ENCODE results near the gene TRPV2. TPM values are rescaled to one million over a fixed set of nuclear protein-coding genes. Genes with fewer than 3 reads are reported as not detected.
"Not testable (repeated sequence)": the region's sequence is repeated elsewhere in the genome, so short reads cannot be mapped to it uniquely, and the experiment has no call there.

TRPV2 gene, protein sequence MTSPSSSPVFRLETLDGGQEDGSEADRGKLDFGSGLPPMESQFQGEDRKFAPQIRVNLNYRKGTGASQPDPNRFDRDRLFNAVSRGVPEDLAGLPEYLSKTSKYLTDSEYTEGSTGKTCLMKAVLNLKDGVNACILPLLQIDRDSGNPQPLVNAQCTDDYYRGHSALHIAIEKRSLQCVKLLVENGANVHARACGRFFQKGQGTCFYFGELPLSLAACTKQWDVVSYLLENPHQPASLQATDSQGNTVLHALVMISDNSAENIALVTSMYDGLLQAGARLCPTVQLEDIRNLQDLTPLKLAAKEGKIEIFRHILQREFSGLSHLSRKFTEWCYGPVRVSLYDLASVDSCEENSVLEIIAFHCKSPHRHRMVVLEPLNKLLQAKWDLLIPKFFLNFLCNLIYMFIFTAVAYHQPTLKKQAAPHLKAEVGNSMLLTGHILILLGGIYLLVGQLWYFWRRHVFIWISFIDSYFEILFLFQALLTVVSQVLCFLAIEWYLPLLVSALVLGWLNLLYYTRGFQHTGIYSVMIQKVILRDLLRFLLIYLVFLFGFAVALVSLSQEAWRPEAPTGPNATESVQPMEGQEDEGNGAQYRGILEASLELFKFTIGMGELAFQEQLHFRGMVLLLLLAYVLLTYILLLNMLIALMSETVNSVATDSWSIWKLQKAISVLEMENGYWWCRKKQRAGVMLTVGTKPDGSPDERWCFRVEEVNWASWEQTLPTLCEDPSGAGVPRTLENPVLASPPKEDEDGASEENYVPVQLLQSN
- total RNA-seq: 10 to 100 TPM; 35.4 to 74.9 TPM

- H3K27ac Mint-ChIP-seq: peak within 1 kb of the TSS; percentile 98
- ATAC-seq (replicated peaks): peak; percentile 22
These were observed at the start of gene TRPV2 for GRCh38 chr17:16415031-16415924. Gene TRPV2 (plus strand): TSS chr17:16415571. CDS start chr17:16417669, 2,098 bp downstream.

DNA sequence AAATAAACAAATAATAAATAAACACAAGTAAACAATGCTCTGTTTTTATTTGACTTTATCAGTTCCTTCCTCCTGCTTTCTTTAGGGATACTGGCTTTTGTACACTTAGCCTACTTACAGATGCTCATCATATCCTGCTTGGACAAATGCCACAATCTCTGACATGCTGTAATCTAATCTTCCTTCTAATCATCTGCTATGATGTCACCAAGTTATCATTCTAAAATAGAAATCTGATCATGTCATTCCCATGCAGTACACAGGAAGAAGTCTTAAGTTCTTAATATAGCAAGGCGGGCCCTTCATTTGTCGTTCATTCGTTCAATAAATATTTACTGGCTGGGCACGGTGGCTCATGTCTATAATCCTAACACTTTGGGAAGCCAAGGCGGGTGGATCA is 43.6 kb upstream of the TRPV2 start:
- H3K27ac Mint-ChIP-seq: no peak overlapping the region
- H3K9me3 Mint-ChIP-seq: no peaks in the 10 kb centered on the region
- no peaks in the 10 kb centered on the region for H3K36me3 Mint-ChIP-seq (ENCODE audit: low read depth)
- ATAC-seq (replicated peaks): no peak
- no peak overlapping the region for H3K4me3 Mint-ChIP-seq
- H3K27me3 Mint-ChIP-seq: no peaks in the 10 kb centered on the region
- H3K4me1 Mint-ChIP-seq: no peaks in the 10 kb centered on the region

More at GRCh38 chr17:16415031-16415924, at the start of gene TRPV2:
- Mint-ChIP-seq H3K36me3 (ENCODE audit: low read depth) (peaks cover 33% of the 10 kb centered on the region), H3K27me3 (no peaks in the 10 kb centered on the region), H3K9me3 (no peaks in the 10 kb centered on the region), H3K4me3 (peak within 1 kb of the TSS; percentile 98), H3K4me1 (peaks cover 25% of the 10 kb centered on the region)

DNA sequence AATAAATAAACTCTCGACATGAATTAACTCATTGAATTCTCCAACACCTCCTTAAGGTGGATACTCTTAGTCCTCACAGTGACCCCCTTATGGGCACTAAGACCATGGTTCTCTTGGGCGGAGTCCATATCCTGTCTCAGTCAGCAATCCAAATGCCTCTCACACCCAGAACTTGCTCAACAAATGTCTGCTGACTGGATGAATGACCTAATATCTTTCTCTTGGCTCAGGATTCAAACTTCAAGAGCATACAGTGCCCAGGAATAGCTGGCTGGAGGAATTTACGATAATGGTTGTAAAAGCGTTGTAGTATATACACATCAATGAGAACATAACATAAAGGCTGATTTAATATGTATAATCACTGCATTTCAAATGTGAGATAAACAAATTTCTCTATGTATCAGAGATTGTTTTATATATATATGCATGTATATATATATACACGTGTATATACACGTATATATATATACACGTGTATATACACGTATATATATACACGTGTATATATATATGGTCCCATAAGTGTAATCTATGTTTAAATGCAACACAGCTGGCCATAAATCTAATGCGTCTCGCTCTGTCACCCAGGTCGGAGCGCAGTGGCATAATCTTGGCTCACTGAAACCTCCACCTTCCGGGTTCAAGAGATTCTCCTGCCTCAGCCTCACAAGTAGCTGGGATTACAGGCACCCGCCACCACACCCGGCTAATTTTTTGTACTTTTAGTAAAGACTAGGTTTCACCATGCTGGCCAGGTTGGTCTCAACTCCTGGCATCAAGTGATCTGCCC is 41.0 kb upstream of the TRPV2 start:
- Mint-ChIP-seq H3K27me3 (no peaks in the 10 kb centered on the region), H3K27ac (no peak overlapping the region), H3K4me1 (no peaks in the 10 kb centered on the region), H3K9me3 (no peaks in the 10 kb centered on the region), H3K4me3 (no peak overlapping the region), H3K36me3 (ENCODE audit: low read depth) (no peaks in the 10 kb centered on the region)
- ATAC-seq (replicated peaks): no peak

DNA sequence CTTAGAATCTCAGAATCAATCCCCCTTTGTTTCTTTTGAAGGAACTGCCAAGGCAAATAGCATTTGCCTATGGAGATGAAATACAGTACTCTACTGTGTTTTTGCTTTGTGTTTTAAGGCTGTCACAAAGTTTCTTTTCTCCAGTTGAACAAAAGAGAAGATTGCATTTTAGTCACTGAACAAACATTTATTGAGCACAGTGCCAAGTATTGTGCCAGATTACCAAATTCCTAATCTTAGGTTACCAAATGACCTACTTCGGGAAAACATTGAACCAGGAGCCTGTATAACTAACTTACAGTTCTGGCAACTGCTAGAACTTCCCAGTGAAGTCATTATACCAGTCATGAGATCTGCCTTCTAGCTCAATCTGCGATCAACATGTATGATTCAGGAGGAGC is 37.4 kb upstream of the TRPV2 start:
- no peaks in the 10 kb centered on the region for H3K9me3 Mint-ChIP-seq
- H3K4me3 Mint-ChIP-seq: no peak overlapping the region
- no peak for ATAC-seq (replicated peaks)
- peaks cover 27% of the 10 kb centered on the region for H3K36me3 Mint-ChIP-seq (ENCODE audit: low read depth)
- H3K4me1 Mint-ChIP-seq: peaks cover 9% of the 10 kb centered on the region
- no peak overlapping the region for H3K27ac Mint-ChIP-seq
- H3K27me3 Mint-ChIP-seq: no peaks in the 10 kb centered on the region

DNA sequence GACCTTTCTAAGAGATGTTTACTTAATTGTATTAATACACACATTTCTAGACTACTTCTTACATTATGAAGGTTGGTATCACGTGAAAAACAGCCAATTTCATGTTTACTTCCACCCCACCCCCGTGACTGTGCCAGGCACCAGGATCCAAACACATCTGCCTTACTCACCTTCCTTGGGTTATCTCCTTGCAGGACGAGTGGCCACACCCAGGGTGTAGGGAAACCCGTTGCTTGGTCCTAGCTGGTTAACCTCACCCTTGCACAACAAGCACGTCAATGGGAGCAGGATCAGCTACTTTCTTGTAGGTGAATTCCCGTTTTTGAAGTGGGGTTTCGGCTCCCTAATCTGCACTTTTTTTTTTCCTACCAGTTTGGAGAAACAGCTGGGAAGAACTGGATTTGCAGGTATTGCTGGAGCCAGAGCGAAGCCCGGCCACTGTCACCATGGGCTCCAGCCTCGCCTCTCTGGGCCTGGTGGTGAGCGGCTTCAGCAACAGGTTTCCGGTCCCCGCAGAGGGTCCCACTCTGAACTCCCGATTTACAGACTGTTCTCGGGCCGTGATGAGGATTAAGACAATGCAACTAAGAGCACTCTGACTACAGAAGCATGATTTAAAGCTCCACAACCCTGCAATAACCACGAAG is 36.6 kb upstream of the TRPV2 start:
- H3K4me3 Mint-ChIP-seq: peak overlapping the region; percentile 13
- H3K27ac Mint-ChIP-seq: no peak overlapping the region
- peaks cover 17% of the 10 kb centered on the region for H3K4me1 Mint-ChIP-seq
- H3K27me3 Mint-ChIP-seq: no peaks in the 10 kb centered on the region
- no peak for ATAC-seq (replicated peaks)
- peaks cover 35% of the 10 kb centered on the region for H3K36me3 Mint-ChIP-seq (ENCODE audit: low read depth)
- no peaks in the 10 kb centered on the region for H3K9me3 Mint-ChIP-seq

DNA sequence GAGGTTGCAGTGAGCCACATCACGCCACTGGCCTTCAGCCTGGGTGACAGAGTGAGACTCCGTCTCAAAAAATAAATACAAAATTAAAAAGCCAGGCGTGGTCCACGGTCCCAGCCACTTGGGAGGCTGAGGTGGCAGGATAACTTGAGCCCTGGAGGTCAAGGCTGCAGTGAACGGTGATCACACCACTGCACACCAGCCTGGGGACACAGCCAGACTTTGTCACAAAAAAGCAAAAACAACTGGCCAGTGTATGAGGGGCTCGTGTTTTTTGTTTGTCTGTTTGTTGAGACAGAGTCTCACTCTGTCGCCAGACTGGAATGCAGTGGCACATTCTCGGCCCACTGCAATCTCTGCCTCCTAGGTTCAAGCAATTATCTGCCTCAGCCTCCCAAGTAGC is 35.7 kb upstream of the TRPV2 start:
- Mint-ChIP-seq H3K36me3 (ENCODE audit: low read depth) (peaks cover 44% of the 10 kb centered on the region), H3K27ac (no peak overlapping the region), H3K4me1 (peaks cover 26% of the 10 kb centered on the region), H3K27me3 (no peaks in the 10 kb centered on the region), H3K4me3 (no peak overlapping the region), H3K9me3 (no peaks in the 10 kb centered on the region)
- ATAC-seq (replicated peaks): no peak

- Mint-ChIP-seq H3K27ac (peak within 1 kb of the TSS; percentile 100), H3K4me1 (peaks cover 29% of the 10 kb centered on the region), H3K27me3 (no peaks in the 10 kb centered on the region), H3K9me3 (no peaks in the 10 kb centered on the region), H3K36me3 (ENCODE audit: low read depth) (peaks cover 47% of the 10 kb centered on the region), H3K4me3 (peak within 1 kb of the TSS; percentile 98)
- ATAC-seq (replicated peaks): peak; percentile 96
These were observed 34.5 kb upstream of the TRPV2 start, which contains the start of gene UBB for GRCh38 chr17:16380640-16381495. Gene UBB (plus strand): TSS chr17:16381091. CDS start chr17:16381908, 817 bp downstream.

- peak overlapping the region; percentile 100 for H3K27ac Mint-ChIP-seq
- H3K9me3 Mint-ChIP-seq: no peaks in the 10 kb centered on the region
- no peaks in the 10 kb centered on the region for H3K27me3 Mint-ChIP-seq
- peak; percentile 51 for ATAC-seq (replicated peaks)
- peaks cover 47% of the 10 kb centered on the region for H3K36me3 Mint-ChIP-seq (ENCODE audit: low read depth)
- H3K4me1 Mint-ChIP-seq: peaks cover 29% of the 10 kb centered on the region
- peak overlapping the region; percentile 98 for H3K4me3 Mint-ChIP-seq
These were observed 33.9 kb upstream of the TRPV2 start for GRCh38 chr17:16381496-16381820.

GRCh38 chr17:16383216-16383615 is 32.2 kb upstream of the TRPV2 start:
- ATAC-seq (replicated peaks): no peak
- Mint-ChIP-seq H3K9me3 (no peaks in the 10 kb centered on the region), H3K4me1 (peaks cover 29% of the 10 kb centered on the region), H3K27me3 (no peaks in the 10 kb centered on the region), H3K4me3 (peak overlapping the region; percentile 98), H3K36me3 (ENCODE audit: low read depth) (peaks cover 47% of the 10 kb centered on the region), H3K27ac (peak overlapping the region; percentile 35)

DNA sequence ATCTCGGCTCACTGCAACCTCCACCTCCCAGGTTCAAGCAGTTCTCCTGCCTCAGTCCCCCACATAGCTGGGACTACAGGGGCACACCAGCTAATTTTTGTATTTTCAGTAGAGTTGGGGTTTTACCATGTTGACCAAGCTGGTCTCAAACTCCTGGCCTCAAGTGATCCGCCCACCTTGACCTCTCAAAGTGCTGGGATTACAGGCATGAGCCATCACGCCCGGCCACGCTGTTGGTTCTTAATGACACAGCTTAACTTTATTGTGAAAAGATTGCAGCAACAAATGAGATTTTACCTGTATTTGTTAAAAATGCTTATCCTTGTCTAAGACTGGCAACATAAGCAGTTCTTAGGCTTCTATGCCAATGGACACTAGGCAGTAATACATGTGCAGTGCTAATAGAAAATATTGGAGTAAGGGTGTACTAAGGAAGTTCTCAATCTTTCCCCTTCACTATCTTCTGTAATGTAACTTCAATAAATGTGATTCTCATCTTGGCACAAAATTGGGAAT is 31.5 kb upstream of the TRPV2 start:
- H3K27me3 Mint-ChIP-seq: no peaks in the 10 kb centered on the region
- peaks cover 47% of the 10 kb centered on the region for H3K36me3 Mint-ChIP-seq (ENCODE audit: low read depth)
- peak overlapping the region; percentile 98 for H3K4me3 Mint-ChIP-seq
- H3K27ac Mint-ChIP-seq: peak overlapping the region; percentile 35
- H3K9me3 Mint-ChIP-seq: no peaks in the 10 kb centered on the region
- H3K4me1 Mint-ChIP-seq: peaks cover 29% of the 10 kb centered on the region
- no peak for ATAC-seq (replicated peaks)

DNA sequence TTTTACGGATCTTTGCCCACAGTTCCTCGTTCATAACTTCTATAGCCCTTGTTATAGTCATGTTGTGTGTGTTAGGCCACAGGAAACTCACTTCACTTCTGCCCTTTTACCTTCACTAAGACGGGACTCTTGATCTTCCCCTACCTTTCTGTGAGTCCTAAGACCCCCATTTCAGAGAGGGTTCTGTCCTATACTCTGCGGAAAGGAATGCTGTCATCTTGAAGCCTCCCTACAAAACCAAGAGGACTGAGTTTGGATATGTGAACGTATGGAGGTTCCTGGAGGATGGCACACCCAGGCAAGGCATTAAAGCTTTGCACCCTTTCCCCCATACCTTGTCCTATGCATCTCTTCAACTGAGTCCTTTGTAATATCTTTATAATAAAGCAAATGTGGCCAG is 30.8 kb upstream of the TRPV2 start:
- H3K27me3 Mint-ChIP-seq: no peaks in the 10 kb centered on the region
- no peaks in the 10 kb centered on the region for H3K9me3 Mint-ChIP-seq
- peaks cover 29% of the 10 kb centered on the region for H3K4me1 Mint-ChIP-seq
- peak overlapping the region; percentile 10 for H3K27ac Mint-ChIP-seq
- ATAC-seq (replicated peaks): no peak
- H3K36me3 Mint-ChIP-seq (ENCODE audit: low read depth): peaks cover 47% of the 10 kb centered on the region
- peak overlapping the region; percentile 98 for H3K4me3 Mint-ChIP-seq

- not testable (repeated sequence) for H3K9me3 Mint-ChIP-seq; ATAC-seq (replicated peaks); H3K27me3 Mint-ChIP-seq; H3K27ac Mint-ChIP-seq
- Mint-ChIP-seq H3K4me3 (peak overlapping the region; percentile 90), H3K4me1 (peaks cover 25% of the 10 kb centered on the region), H3K36me3 (ENCODE audit: low read depth) (peaks cover 38% of the 10 kb centered on the region)
These were observed 29.3 kb upstream of the TRPV2 start for GRCh38 chr17:16386126-16386507.
